Measurements from ENCODE around the gene KCNMA1. TPM values are rescaled to one million over a fixed set of nuclear protein-coding genes. Genes with fewer than 3 reads are reported as not detected.

KCNMA1 gene
- polyA plus RNA-seq, 1 donor from 2014 or later, result 60.8 TPM

GRCh38 chr10:77240041-77240652, 397.5 kb downstream of the KCNMA1 start:
- no peak overlapping the region for H3K9ac ChIP-seq (ENCODE audit: low read length)
- no peaks in the 10 kb centered on the region for H3K9me3 ChIP-seq (ENCODE audit: low read length)
- no peaks in the 10 kb centered on the region for H3K9me2 ChIP-seq (ENCODE audit: insufficient read depth, low read length)
- no peaks in the 10 kb centered on the region for H3K27me3 ChIP-seq (ENCODE audit: insufficient read depth, low read depth, low read length)
- no peak overlapping the region for H3K4me2 ChIP-seq (ENCODE audit: low read length)
- no peaks in the 10 kb centered on the region for H3K36me3 ChIP-seq (ENCODE audit: insufficient read depth, low read length)
- no peak for TF ChIP-seq EZH2 (IDR thresholded peaks at IDR 0.05; ENCODE audit: borderline replicate concordance, insufficient read depth, low read length, poor library complexity, severe bottlenecking)
- no peaks in the 10 kb centered on the region for H3F3A ChIP-seq (ENCODE audit: insufficient read depth, low read length, poor library complexity, severe bottlenecking)
- no peak overlapping the region for H3K27ac ChIP-seq (ENCODE audit: low read length)
- H3K79me2 ChIP-seq (replicated peaks; ENCODE audit: insufficient read depth, low read length), result no peaks in the 10 kb centered on the region
- H4K20me1 ChIP-seq (ENCODE audit: insufficient read depth), result no peaks in the 10 kb centered on the region
- H3K4me3 ChIP-seq (ENCODE audit: low read length), result no peak overlapping the region
- H2AFZ ChIP-seq (ENCODE audit: low read depth, low read length), result no peak overlapping the region

GRCh38 chr10:77237120-77237519, 400.5 kb downstream of the KCNMA1 start:
- Histone ChIP-seq H3K36me3 (ENCODE audit: insufficient read depth, low read length) (no peaks in the 10 kb centered on the region), H3F3A (ENCODE audit: insufficient read depth, low read length, poor library complexity, severe bottlenecking) (no peaks in the 10 kb centered on the region), H3K4me3 (ENCODE audit: low read length) (no peak overlapping the region), H2AFZ (ENCODE audit: low read depth, low read length) (no peak overlapping the region), H3K27me3 (ENCODE audit: insufficient read depth, low read depth, low read length) (no peaks in the 10 kb centered on the region), H3K9me3 (ENCODE audit: low read length) (no peaks in the 10 kb centered on the region), H3K9ac (ENCODE audit: low read length) (no peak overlapping the region), H3K4me2 (ENCODE audit: low read length) (no peak overlapping the region), H3K79me2 (replicated peaks; ENCODE audit: insufficient read depth, low read length) (no peaks in the 10 kb centered on the region), H3K27ac (ENCODE audit: low read length) (no peak overlapping the region), H4K20me1 (ENCODE audit: insufficient read depth) (no peaks in the 10 kb centered on the region), H3K9me2 (ENCODE audit: insufficient read depth, low read length) (no peaks in the 10 kb centered on the region)
- TF ChIP-seq RAD21 (conservative IDR thresholded peaks at IDR 0.05) (no peak), EZH2 (IDR thresholded peaks at IDR 0.05; ENCODE audit: borderline replicate concordance, insufficient read depth, low read length, poor library complexity, severe bottlenecking) (no peak), EP300 (conservative IDR thresholded peaks at IDR 0.05; ENCODE audit: poor library complexity, severe bottlenecking) (no peak), POLR2AphosphoS5 (IDR thresholded peaks at IDR 0.05) (no peak), CTCF (IDR thresholded peaks at IDR 0.05; ENCODE audit: poor library complexity, severe bottlenecking) (no peak), MXI1 (conservative IDR thresholded peaks at IDR 0.05; ENCODE audit: poor library complexity, severe bottlenecking) (no peak), SMC3 (conservative IDR thresholded peaks at IDR 0.05; ENCODE audit: poor library complexity) (no peak), REST (IDR thresholded peaks at IDR 0.05; ENCODE audit: borderline replicate concordance) (no peak), TAF1 (IDR thresholded peaks at IDR 0.05; ENCODE audit: low read depth) (no peak)

Data from neural cell (in vitro differentiated cells).